Activated naive CD4-positive, alpha-beta T cell (primary cell): ENCODE results near the gene TRPM7.
"Not testable (repeated sequence)": the region's sequence is repeated elsewhere in the genome, so short reads cannot be mapped to it uniquely, and the experiment has no call there.

Experiments
- DNase-seq, 4 experiments: peaks; one replicate each; lab custom pipeline; 2025; lab: John Stamatoyannopoulos, UW

The TRPM7 gene

DNA sequence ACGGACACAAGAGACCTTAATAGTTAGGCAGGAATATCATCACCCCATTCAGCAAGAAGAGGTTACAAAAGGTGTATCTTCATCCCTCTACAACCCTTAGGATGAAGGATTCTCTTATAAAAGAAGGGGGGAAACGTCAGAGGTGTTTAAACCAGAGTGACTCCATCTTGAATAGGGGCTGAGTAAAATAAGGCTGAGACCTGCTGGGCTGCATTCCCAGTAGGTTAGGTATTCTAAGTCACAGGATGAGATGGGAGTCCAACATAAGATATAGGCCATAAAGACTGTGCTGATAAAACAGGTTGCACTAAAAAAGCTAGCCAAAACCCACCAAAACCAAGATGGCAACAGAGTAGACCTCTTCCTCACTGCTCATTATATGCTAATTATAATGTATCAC, 16.5 kb downstream of the TRPM7 start:
- no peak for DNase-seq

DNA sequence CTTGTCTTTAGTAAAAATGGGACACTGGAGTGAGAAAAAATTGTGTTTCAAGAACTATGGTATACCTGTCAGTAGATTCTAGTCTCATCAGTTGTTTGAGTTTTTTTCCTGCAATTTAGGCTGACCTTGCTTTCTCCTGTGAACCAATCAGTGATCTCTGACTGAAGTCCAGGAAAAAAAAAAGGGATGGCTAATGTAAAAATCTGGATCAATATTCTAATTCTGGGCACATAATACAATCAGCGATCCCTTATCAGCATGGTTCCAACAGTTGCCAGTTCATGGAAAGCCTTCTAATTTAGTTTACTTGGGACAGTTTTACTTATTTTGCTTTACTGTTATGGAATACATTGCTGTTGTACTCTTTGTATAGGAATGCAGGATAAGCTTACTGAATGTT, 17.0 kb downstream of the TRPM7 start:
- no peak for DNase-seq

DNA sequence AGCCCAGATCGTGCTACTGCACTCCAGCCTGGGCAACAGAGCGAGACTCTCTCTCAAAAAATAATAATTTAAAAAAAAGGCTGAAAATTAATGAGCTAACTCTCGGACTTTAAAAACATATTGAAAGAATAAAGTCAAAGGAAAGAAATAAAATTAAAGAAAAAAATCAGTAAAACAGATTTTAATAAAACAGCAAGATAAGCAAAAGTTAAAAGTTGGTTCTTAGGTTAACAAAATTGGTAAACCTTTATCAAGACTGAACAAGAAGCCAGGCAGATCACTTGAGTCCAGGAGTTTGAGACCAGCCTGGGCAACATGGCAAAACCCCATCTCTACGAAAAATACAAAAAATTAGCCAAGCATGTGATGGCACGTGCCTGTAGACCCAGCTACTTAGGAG, 20.7 kb downstream of the TRPM7 start:
- DNase-seq: no peak

DNA sequence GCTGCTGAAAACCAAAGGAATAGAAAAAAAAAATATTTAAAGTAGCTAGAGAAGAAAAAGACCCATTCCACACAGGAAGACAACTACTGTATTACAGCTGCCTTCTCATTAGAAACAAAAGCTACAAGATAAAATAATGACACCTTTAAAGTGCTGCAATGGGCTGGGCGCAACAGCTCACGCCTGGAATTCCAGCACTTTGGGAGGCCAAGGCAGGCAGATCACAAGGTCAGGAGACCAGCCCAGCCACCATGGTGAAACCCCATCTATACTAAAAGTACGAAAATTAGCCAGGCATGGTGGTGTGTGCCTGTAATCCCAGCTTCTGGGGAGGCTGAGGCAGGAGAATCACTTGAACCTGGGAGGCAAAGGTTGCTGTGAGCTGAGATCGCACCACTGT, 31.0 kb downstream of the TRPM7 start:
- no peak for DNase-seq

GRCh38 chr15:50653156-50653743, 33.3 kb downstream of the TRPM7 start:
- no peak for DNase-seq

DNA sequence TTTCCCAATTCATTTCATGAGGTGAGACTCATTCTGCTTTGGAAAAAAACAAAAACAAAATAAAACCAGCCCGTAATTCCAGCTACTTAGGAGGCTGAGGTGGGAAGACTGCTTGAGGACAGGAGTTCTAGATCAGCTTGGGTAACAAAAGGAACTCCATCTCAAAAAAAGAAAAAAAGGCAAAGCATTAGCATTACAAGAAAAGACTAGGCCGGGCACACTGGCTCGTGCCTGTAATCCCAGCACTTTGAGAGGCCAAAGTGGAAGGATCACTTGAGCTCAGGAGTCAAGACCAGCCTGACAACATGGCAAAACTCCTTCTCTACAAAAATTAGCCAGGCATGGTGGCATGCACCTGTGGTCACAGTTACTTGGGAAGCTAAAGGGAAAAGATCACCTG, 33.9 kb downstream of the TRPM7 start:
- DNase-seq: no peak

GRCh38 chr15:50641318-50641717, 45.3 kb downstream of the TRPM7 start:
- DNase-seq: no peak

- DNase-seq: no peak
Observed at GRCh38 chr15:50636146-50636545, 50.5 kb downstream of the TRPM7 start.

- DNase-seq: no peak
Observed at GRCh38 chr15:50633653-50634052, 52.9 kb downstream of the TRPM7 start.

DNA sequence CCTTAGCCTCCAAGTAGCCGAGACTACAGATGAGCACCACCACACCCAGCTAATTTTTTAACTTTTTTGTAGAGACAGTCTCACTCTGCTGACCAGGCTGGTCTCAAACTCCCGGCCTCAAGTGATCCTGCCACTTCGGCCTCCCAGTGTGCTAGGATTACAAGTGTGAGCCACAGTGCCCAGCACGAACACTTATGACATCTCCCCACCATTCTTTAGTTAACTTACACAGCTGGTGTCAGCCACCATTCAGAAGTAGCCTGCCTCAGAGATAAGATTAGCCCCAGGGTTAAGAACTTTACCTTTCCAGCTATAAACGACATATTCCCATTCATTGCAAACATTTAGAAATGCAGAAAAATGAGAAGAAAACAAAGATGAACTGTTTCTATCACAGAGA, 58.2 kb downstream of the TRPM7 start:
- no peak for DNase-seq

DNA sequence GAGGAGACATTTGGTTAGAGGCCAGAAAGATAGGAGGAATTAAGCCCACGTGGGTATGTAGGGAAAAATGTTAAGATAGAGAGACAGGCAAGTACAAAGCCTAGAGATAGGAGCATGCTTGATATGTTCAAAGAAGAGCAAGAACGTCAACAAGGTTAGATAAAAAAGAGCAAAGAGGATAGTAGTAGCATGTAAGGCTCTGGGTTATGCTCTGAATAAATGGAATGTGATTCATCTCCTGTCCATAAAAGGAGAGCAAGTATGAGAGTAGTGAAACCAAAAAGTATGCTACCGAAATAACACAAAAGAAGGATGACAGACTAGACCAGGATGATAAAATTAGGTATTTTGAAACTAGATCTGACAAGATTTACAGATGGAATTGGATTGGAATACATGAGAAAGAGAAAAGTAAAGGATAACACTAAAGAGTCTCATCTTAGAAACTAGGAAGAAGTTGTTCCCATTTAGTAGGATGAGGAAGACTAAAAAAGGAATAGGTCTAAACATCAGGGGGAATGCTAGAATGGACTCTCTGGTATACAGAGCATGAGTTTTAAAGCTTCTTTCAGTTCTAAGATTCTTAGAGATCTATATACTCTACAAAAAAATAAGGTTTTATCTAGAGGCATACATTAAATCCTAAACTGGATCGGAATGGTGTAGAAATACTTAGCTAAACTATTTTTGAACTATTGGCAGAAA, 59.1 kb downstream of the TRPM7 start:
- DNase-seq: no peak

GRCh38 chr15:50624616-50625168, 61.9 kb downstream of the TRPM7 start:
- no peak for DNase-seq

DNA sequence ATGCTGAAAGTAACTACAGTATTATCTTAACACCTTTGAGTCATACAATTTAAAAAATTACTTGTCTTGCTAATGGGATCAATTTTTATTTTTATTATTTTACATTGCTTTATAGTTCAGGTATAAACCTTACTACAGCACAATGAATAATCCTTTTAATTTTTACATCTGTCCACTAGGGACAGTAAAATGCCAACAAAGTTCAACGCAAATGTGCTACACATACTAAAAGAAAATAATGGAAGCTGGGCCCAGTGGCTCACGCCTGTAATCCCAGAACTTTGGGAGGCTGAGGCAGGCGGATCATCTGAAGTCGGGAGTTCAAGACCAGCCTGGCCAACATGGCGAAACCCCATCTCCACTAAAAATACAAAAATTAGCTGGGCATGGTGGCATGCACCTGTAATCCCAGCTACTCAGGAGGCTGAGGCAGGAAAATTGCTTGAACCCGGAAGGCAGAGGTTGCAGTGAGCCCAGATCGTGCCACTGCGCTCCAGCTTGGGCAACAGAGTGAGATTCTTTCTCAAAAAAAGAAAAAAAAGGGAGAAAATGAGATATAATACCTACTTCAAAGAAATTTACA, 64.1 kb downstream of the TRPM7 start:
- DNase-seq: not testable (repeated sequence)

DNA sequence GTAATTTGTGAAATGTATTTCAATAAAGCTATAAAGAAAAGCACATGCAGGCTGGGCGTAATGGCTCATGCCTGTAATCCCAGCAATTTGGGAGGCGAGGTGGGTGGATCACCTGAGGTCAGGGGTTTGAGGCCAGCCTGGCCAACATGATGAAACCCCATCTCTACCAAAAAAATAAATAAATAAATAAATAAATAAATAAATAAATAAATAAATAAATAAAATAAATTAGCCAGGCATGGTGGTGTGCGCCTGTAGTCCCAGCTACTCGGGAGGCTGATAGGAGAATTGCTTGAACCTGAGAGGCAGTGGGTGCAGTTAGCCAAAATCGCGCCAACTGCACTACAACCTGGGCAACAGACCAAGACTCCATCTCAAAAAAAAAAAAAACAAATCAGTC, 69.6 kb downstream of the TRPM7 start:
- not testable (repeated sequence) for DNase-seq

- DNase-seq: not testable (repeated sequence)
Observed at GRCh38 chr15:50616554-50616953, 70.0 kb downstream of the TRPM7 start.

- DNase-seq: no peak
Observed at GRCh38 chr15:50613600-50613999, 73.0 kb downstream of the TRPM7 start.

DNA sequence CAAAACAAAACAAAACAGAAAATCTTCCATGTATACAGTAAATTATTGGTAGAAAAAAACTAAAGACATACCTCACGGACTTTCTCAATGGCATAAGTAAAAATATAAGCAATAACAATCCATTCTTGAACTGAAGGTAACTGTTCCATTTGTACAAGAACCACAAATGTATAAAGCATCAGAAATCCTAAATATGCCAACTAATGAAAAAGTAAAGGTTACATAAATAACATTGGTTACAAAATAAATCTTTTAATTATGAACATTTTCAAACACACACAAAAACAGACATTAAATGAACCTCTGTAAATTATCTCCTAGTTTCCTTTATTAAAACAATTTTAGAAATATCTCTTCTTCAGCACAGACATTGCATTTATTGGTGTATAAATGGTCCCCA, 79.5 kb downstream of the TRPM7 start:
- DNase-seq: no peak

- no peak for DNase-seq
Observed at GRCh38 chr15:50605462-50605861, 81.1 kb downstream of the TRPM7 start.

DNA sequence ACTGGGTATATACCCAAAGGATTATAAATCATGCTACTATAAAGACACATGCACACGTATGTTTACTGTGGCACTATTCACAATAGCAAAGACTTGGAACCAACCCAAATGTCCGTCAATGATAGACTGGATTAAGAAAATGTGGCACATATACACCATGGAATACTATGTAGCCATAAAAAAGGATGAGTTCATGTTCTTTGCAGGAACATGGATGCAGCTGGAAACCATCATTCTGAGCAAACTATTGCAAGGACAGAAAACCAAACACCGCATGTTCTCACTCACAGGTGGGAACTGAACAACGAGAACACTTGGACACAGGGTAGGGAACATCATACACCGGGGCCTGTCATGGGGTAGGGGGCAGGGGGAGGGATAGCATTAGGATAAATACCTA, 84.6 kb downstream of the TRPM7 start:
- DNase-seq: not testable (repeated sequence)

- DNase-seq: no peak
Observed at GRCh38 chr15:50594311-50594710, 92.3 kb downstream of the TRPM7 start.

- no peak for DNase-seq
Observed at GRCh38 chr15:50593761-50594160, 92.8 kb downstream of the TRPM7 start.

DNA sequence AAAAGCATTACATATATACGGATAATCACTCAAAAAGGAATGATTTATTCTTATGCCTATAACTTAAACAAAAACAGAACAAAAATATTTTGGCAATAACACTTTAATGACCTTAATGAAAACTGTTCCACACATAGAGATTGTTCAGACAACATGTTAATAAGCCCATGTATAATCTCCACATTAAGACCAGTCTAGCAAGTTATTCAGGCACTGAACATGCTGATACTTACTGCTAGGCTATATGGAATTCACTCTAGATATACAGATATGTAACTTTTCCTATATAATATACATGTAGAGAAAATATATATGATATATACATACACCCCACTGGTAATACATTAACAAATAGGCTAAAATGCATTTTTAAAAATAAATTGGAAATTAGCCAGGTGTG, 96.3 kb downstream of the TRPM7 start:
- DNase-seq: no peak

DNA sequence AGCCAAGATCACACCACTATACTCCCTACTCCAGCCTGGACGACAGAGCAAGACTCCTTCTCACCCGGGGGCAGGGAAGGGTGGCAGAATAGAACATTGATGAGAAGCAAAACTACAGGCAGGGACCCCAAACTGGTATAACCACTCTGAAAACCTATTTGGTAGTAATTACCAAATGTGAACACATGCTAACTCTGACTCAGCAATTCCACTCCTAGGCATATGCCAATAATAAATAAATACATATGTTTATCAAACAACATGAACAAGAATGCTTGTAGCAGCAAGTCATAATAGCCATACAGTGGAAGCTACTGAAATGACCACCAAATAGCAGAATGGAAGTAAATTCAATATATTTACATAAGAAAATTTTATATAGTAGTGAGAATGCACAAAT, 109.1 kb downstream of the TRPM7 start:
- no peak for DNase-seq
